OCI-M2 (cell line): Measurements from ENCODE around the gene TBC1D32.
"Not testable (repeated sequence)": the region's sequence is repeated elsewhere in the genome, so short reads cannot be mapped to it uniquely, and the experiment has no call there.

Experiments used
- DNase-seq: peaks from one replicate; lab custom pipeline; 2025; ENCODE audit not compliant: unreplicated experiment; lab: John Stamatoyannopoulos, UW

The TBC1D32 gene

DNA sequence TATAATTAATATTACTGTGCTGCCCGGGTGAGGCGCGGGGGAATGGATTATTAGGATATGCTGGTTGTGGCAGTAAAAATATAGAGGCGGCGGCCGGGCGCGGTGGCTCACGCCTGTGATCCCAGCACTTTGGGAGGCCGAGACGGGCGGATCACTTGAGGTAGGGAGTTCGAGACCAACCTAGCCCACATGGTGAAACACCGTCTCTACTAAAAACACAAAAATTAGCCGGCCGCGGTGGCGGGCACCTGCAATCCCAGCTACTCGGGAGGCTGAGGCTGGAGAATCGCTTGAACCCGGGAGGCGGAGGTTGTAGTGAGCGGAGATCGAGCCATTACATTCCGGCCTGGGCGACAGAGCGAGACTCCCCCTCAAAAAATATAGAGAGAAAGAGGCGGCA is 586 bp downstream of the TBC1D32 start:
- not testable (repeated sequence) for DNase-seq

DNA sequence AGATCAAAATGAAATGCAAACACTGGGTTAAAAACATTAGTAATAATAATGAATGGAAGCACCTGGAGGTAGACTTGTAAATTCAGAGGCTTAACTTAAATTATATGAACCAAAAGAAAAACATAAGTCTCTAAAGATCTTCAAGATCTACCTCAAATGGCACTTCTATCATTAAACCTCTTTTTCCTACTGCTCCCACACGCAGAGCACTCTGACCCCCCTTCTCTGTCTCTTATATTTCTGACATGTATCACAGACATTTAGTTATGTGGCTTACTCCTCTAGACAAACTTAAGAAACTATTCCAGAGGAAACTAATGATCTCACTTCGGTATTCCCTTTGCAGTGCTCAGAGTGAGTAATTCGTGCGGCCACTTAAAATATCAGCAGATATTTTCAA is 1.1 kb downstream of the TBC1D32 start:
- DNase-seq: no peak

DNA sequence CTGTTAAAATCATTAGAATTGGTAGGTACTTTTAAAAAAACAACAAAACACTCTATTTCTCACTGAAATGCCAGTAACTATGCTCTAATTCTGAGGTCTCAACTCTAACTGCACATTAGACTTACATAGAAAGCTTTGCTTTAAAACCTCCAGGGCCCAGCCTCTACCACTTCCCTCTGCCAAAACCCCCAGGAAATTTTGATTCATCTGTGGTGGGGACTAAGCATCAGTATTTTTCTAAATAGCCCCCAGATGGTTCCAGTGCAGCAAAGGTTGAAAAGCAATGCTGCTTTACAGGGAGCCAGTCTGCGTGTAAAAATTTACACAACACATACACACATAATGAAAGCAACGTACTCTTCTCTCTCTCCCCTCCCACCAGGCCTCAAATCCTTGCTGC is 3.8 kb downstream of the TBC1D32 start:
- DNase-seq: no peak

DNA sequence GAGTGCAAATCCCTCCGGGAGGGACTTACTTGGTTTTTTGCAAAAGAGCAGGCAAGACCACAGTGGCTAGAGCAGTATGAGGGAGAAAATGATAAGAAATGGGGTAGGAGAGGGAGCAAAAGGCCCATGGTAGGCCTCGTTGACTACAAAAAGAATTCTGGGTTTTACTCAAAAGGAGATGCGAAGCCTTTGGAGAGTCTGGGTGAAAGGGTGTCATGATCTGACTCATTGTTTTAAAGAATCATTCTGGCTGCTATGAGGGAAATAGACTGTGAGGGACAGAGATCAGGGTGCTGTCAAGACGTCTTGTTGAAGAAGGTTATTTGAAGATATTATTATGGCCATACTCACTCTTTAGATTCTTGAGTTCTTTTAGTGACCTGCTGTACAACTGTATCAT is 13.0 kb downstream of the TBC1D32 start:
- DNase-seq: no peak

DNA sequence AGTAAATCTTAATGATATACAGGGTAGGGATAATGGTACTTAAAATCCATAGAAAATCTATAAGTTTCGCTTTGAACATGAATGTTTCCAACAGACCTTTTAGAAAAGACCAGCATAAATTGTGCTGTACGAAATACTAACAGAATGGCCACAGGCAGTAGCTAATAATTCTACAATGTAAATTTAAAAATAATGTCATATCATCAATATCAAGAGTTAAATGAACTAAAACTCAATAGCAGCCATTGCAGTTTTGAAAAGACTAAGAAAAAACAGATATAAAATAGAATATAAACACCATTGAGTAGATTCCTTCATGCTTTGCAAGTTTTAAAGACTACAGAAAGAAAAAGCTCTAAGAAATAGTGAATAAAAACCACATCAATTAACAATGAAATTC is 14.7 kb downstream of the TBC1D32 start:
- no peak for DNase-seq

DNA sequence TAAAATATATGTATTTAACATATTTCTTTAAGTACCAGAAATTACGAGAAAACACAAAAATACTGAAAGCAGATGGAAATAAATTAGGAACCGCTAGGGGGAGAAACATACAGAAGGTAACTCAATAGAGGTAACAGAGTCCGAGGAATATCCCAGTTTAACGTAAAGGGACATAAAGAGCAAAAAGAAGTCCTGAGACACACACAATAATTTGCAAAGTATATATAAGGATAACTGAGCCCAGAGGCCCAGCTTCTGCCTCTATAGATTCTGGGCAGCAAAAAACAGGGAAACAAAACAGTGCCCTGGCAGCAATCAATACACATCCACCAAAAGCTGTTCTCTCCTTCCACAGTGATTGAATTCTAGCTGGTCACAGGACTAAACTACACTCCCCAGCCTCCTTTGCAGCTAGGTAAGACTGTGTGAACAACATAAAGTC is 15.1 kb downstream of the TBC1D32 start:
- no peak for DNase-seq

DNA sequence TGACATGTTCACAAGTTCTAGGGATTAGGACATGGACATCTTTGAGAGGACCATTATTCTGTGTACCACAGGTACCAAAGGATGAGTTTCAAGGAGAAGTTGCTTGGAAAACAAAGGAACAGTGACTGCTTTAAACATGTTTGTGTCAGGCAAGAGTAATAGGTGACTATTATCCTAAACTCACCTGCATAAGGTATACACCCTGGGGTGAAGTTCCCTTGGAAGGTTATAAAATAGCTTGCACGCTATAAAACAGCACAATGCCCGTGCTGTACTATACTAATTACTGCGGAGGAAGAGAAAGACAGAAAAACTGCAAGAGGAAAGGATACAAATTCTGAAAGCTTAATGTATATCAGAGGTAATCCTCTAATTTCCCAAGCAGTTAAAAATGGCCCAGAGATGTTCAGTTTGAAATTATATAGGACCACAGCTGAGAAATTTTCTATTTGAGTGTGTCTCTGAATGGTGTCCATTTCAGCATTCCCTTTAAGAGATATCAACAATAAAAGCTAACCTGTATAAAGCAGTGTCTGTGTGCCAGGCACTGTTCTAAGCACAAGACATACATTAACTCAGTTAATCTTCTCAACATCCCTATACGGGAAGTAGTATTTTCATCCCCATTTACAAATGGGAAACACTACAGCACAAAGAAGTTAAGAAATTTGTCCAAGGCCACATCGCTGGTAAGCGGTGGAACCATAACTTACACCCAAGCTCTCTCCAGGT is 19.7 kb downstream of the TBC1D32 start:
- DNase-seq: no peak

DNA sequence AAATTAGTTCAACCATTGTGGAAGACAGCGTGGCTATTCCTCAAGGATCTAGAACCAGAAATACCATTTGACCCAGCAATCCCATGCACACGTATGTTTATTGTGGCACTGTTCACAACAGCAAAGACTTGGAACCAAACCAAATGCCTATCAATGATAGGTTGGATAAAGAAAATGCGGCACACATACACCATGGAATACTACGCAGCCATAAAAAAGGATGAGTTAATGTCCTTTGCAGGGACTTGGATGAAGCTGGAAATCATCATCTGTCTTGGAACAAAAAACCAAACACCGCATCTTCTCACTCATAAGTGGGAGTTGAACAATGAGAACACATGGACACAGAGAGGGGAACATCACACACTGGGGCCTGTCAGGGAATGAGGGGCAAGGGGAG is 22.5 kb downstream of the TBC1D32 start:
- not testable (repeated sequence) for DNase-seq

DNA sequence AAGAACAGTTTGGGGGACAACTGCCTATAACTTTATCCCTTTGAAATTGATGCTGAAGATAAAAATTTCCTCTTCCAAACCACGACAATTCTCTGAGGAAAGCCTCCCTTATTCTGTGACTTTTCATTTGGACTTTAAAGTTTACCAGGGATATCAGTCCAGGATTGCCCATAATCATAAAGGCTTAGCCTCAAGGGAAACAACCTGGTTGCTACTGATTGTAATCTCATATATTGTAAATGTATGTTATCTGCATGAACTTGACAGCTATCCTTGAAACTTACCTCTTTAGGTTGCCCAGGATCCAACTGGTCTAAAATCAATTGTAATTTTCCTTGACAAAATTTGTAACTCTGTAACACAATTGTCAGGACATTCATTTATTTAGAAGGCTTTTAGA is 23.8 kb downstream of the TBC1D32 start:
- no peak for DNase-seq

DNA sequence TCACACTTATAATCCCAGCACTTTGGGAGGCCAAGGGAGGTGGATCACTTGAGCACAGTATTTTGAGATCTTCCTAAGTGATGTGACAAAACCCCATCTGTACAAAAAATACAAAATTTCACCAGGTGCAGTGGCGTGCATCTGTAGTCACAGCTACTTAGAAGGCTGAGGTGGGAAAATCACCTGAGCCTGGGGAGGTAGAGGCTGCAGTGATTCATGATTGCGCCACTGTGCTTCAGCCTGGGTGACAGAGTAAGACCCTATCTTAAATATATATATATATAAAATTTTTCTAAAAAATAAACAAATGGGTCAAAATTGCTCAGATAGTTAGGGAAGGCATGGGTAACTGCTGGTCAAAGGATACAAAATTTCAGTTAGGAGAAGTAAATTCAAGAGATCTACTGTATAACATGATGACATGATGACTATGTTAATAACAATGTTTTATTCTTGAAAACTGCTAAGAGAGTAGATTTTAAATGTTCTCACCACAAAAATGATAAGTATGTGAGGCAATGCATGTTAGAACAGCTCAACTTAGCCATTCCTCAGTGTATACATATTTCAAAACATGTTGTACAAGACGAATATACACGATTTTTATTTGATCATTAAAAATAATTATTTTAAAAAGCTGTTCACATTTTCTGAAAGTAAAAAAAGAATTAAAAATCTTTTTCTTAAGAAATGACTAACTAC is 24.4 kb downstream of the TBC1D32 start:
- DNase-seq: no peak

DNA sequence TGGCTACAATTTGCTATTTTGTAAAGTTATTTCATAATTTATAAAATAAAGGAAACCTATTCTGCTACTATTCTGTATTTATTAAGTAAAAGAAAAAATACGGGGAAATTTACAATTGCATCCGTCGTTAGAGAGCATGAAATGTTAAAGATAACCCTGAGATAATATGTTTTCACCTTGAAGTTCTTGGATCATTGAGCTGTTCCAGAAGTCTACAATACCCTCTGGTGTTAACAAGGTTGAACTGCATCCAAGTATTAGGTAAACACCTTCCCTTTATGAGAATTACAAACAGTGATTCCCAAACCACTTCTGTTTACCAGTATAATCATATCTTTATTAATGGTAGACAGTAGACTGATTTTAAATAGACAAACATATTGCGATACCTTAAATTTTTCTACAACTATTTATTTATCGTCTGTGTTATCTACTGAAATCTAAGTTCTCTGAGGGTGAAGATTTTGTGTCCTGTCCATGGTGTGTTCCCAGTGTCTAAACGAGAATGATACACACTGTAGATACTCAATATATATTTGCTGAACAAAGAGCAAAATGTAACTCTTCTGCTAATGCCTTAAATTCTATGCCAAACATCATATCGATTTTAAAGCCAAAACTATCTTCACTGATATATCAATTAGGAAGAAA is 28.2 kb downstream of the TBC1D32 start:
- no peak for DNase-seq

DNA sequence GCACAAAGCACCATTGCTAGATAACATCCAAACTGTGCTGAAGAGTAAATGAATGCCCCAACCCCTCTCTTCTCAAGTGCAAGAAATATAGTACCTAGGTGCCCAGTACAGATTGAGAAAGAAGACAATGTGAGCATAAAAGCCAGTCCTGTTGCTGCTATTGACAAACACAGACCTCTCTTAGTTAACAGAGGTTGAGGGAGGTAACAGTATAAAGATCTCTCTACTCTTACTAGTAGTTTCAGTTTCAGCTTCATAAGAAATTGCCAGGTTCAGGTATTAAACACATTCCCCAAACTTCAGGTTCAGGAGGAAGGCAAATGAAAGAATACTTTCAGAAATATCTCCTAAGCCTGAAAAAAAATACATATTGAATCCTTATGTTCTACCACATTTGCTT is 31.4 kb downstream of the TBC1D32 start:
- DNase-seq: no peak

DNA sequence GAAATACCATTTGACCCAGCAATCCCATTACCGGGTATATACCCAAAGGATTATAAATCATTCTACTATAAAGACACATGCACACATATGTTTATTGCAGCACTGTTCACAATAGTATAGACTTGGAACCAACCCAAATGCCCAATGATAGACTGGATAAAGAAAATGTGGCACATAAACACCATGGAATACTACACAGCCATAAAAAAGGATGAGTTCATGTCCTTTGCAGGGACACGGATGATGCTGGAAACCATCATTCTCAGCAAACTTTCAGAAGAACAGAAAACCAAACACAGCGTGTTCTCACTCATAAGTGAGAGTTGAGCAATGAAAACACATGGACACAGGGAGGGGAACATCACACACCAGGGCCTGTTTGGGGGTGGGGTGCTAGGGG is 33.1 kb downstream of the TBC1D32 start:
- DNase-seq: not testable (repeated sequence)

DNA sequence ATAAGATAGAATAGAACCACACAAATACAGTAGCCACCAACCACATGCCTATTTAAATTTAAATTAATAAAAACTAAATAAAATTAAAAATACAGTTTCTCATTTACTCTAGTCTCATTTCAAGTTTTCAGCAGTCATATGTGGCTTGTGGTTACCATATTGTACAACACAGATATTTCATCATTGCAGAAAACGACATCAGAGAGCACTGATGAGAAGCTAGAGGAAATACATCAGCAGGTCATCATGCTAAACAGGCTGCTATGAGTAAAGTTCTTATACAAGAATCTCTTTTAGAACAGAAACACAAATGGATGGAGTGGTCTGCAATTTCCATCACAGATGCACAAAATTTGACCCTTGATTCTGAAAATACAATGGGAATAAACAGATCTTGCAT is 36.6 kb downstream of the TBC1D32 start:
- no peak for DNase-seq

DNA sequence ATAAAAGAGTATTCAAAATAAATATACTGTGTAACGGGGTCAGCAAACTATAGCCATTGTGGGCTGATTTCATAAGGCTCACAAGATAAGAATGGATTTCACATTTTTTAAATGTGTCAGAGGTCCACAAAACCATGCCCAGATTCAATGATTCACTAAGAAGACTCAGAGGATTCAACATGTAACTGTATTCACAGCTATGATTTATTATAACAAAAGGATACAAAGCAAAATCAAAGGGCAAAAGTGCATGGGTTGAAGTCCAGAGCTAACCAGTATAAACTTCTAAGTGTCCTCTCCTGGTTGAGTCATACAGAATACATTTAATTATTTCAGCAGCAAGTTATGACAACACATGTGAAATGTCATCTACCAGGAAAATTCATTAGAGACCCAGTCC is 49.2 kb downstream of the TBC1D32 start:
- DNase-seq: no peak

DNA sequence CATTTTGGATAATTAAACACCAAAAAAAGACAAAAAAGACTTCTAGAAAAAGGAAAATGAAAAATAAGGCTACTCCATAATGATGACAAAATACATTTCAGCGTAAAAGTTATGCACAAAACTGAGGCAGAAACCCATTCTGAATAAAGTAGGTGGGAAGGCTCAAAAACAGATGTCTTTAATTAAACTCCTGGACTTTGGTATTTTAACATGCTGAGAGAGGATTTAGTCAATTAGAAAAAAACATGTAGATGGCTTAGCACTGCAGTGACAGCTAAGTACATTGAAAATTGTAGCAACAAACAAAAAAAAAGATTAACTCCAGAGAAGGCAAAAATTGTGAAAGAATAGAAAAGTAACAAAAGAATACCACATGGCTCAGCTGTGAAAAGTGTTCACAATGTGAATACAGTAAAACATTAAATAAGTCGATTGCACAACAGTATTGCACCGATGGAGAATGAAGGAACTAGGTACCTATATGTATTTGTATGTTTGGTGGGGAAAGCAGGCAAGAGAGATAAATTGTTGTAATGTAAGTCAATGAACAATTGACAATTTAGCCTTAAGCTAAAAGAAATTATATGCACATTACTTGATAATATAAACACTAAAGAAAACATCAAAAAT is 59.5 kb downstream of the TBC1D32 start:
- no peak for DNase-seq

DNA sequence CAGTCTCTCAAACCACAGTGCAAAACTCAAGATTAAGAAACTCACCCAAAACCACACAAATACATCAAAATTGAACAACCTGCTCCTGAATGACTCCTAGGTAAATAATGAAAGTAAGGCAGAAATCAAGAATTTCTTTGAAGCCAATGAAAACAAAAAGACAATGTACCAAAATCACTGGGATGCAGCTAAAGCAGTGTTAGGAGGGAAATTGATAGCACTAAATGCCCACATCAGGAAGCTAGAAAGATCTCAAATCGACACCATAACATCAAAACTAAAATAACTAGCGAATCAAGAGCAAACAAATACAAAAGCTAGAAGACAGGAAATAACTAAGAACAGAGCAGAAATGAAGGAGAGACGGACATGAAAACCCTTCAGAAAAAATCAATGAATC is 70.5 kb downstream of the TBC1D32 start:
- DNase-seq: no peak

DNA sequence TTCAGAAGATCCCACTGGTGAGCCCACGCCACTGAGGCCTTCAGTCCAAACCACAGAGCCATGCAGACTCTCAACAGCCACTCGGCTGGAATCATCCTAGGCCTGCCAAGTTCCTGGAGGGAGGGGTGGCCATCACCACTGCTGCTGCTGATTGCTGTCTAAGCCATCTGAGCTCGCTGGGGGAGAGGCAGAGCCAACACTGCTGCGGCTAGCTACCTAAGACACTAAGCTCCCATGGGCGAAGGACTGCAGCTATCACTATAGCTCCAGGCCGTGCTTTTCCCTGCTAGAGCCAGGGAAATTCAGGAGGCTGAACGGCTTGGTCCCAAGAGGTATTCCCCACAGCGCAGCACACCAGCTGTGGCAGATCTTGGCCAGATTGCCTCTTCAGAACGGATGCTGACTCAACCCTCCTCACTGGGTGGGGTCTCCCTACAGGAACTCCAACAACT is 73.6 kb downstream of the TBC1D32 start:
- no peak for DNase-seq

DNA sequence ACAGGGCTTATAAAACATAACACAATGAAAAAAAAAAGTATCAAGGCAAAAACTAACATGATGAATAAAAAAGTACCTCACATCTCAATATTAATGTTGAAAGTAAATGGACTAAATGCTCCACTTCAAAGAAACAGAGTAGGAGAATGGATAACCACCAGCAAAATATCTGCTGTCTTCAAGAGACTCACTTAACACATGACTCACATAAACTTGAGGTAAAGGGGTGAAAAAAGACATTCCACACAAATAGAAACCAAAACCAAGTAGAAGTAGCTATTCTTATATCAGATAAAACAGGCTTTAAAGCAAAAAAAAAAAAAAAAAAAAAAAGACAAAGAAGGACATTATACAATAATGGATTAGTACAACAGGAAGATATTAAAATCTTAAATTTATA is 86.9 kb downstream of the TBC1D32 start:
- no peak for DNase-seq

DNA sequence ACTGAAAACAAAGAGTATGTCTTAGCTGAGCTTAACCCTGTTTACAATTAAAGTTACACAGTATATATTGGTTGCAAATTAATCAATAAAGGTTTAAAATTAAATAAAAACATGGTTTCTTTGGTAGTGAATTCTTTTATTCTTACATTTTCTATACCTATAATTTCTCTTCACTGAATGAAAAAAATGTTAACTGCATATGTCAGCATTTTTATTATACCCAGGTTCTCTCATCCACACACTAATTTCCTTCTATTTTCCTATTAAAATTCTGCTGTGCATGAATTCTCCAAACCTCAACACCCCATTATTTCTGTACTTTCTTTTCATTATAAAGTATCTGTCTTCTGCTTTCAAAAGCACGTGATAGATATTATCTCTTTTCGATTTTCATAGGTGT is 91.9 kb downstream of the TBC1D32 start:
- DNase-seq: no peak

DNA sequence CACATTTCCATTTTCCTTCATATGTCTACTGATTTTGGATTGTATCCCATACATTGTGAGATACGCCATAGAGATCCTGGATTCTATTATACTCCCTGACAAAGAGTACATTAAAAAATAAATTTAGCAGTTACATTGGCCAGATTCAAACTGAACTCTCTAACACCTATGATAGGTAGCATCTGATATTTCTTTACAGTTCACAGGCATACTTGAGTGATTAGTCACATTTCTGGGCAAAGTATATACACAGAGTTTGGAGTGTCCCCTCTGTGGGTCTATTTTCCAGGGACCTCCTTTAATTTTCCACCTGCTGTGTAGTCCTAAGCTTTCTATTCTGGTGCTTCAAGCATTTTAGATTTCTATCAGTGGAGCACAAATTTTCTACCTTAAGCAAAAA is 96.4 kb downstream of the TBC1D32 start:
- no peak for DNase-seq

DNA sequence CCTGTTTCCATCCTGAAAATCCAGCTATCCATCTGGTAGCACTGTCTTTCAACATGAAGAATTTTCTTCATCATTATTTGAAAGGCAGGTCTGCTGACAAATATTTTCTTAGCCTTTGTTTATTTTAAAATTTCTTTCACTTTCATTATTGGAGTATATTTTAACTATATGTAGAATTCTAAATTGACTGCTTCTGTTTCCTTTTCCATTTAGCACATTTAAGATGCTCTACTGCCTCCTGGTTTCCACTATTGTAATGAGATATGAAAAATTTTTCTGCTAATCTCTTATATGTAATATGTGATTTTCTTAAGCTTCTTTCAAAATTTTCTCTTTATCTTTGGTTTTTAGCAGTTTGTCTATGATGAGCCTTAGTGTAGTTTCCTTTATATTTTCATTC is 97.3 kb downstream of the TBC1D32 start:
- DNase-seq: no peak
